BE2C (cell line): Measurements from ENCODE around the gene GRM1.

ENCODE experiments used
- DNase-seq: peaks from one replicate; pipeline ENCODE4 v3.0.0-alpha.2; 2020
- H3K27me3 ChIP-seq: fragments of 250-450 bp; sonication (Bioruptor Pico); 2 replicates; pipeline ENCODE4 v1.5.1; 2020; ENCODE audit warnings: mild to moderate bottlenecking
- H3K36me3 ChIP-seq: fragments of 250-450 bp; sonication (Bioruptor Pico); 2 replicates; pipeline ENCODE4 v1.5.1; 2020; ENCODE audit warnings: mild to moderate bottlenecking
- H3K4me1 ChIP-seq: fragments of 250-450 bp; sonication (Bioruptor Pico); 2 replicates; pipeline ENCODE4 v1.5.1; 2020
- H3K4me3 ChIP-seq: 2 replicates; pipeline ENCODE4 v1.5.1; 2011; ENCODE audit warnings: low read depth, low read length
- H3K9me3 ChIP-seq: fragments of 250-450 bp; sonication (Bioruptor Pico); 2 replicates; pipeline ENCODE4 v1.5.1; 2020
- CTCF ChIP-seq: IDR thresholded peaks from 2 replicates; pipeline ENCODE4 v1.5.1; 2012; ENCODE audit warnings: mild to moderate bottlenecking, low read depth, low read length

Gene GRM1

GRCh38 chr6:146246028-146246427 lies 217.2 kb downstream of the GRM1 start:
- DNase-seq = no peak
- no peaks in the 10 kb centered on the region for H3K9me3 ChIP-seq
- TF ChIP-seq CTCF = no peak
- no peaks in the 10 kb centered on the region for H3K36me3 ChIP-seq
- no peaks in the 10 kb centered on the region for H3K27me3 ChIP-seq
- no peak overlapping the region for H3K4me3 ChIP-seq
- no peaks in the 10 kb centered on the region for H3K4me1 ChIP-seq

- H3K9me3 ChIP-seq = no peaks in the 10 kb centered on the region
- TF ChIP-seq CTCF = no peak
These were observed 224.8 kb downstream of the GRM1 start for GRCh38 chr6:146253691-146254090.

GRCh38 chr6:146258206-146258605 lies 229.3 kb downstream of the GRM1 start:
- Histone ChIP-seq H3K36me3 (no peaks in the 10 kb centered on the region), H3K27me3 (peaks cover 5% of the 10 kb centered on the region; the same call in 1 of the 2 replicates), H3K4me1 (no peaks in the 10 kb centered on the region), H3K9me3 (no peaks in the 10 kb centered on the region), H3K4me3 (no peak overlapping the region)
- no peak for TF ChIP-seq CTCF
- no peak for DNase-seq

More at GRCh38 chr6:146253691-146254090, 224.8 kb downstream of the GRM1 start:
- Histone ChIP-seq H3K27me3 (peaks cover 9% of the 10 kb centered on the region; the same call in 1 of the 2 replicates), H3K4me3 (no peak overlapping the region), H3K4me1 (no peaks in the 10 kb centered on the region), H3K36me3 (no peaks in the 10 kb centered on the region)
- no peak for DNase-seq

- Histone ChIP-seq H3K27me3 (no peaks in the 10 kb centered on the region), H3K4me1 (no peaks in the 10 kb centered on the region), H3K36me3 (no peaks in the 10 kb centered on the region), H3K4me3 (no peak overlapping the region), H3K9me3 (no peaks in the 10 kb centered on the region)
- no peak for DNase-seq
- no peak for TF ChIP-seq CTCF
These were observed 232.0 kb downstream of the GRM1 start for GRCh38 chr6:146260886-146261285.

GRCh38 chr6:146265056-146265455 lies 236.2 kb downstream of the GRM1 start:
- no peaks in the 10 kb centered on the region for H3K36me3 ChIP-seq
- no peaks in the 10 kb centered on the region for H3K27me3 ChIP-seq
- no peak for TF ChIP-seq CTCF
- no peak for DNase-seq
- no peaks in the 10 kb centered on the region for H3K9me3 ChIP-seq
- no peaks in the 10 kb centered on the region for H3K4me1 ChIP-seq
- H3K4me3 ChIP-seq = no peak overlapping the region

- H3K4me1 ChIP-seq = no peaks in the 10 kb centered on the region
- TF ChIP-seq CTCF = no peak
These were observed 238.6 kb downstream of the GRM1 start for GRCh38 chr6:146267447-146267846.

More at GRCh38 chr6:146267447-146267846, 238.6 kb downstream of the GRM1 start:
- no peaks in the 10 kb centered on the region for H3K27me3 ChIP-seq
- no peaks in the 10 kb centered on the region for H3K36me3 ChIP-seq
- no peak for DNase-seq
- no peak overlapping the region for H3K4me3 ChIP-seq
- H3K9me3 ChIP-seq = no peaks in the 10 kb centered on the region
